WTC11 (cell line): ENCODE results near the gene RSRC1.

ENCODE experiments used
- ATF2 ChIP-seq: sonication (generic); formaldehyde crosslinking; IDR thresholded peaks from 2 replicates; pipeline ENCODE4 v1.8.1; 2022; ENCODE audit warnings: low read depth, missing genetic modification reagents, borderline replicate concordance
- CTCF ChIP-seq: fragments of 200-600 bp; IDR thresholded peaks from 2 replicates; pipeline ENCODE4 v1.8.0; 2022; ENCODE audit warnings: antibody characterized with exemption
- NFYB ChIP-seq: sonication (generic); formaldehyde crosslinking; conservative IDR thresholded peaks from 2 replicates; pipeline ENCODE4 v1.8.0; 2022; ENCODE audit warnings: low read depth, missing genetic modification reagents
- NR1H2 ChIP-seq: sonication (generic); formaldehyde crosslinking; IDR thresholded peaks from 2 replicates; pipeline ENCODE4 v1.9.0; 2021; ENCODE audit warnings: mild to moderate bottlenecking, moderate library complexity, missing genetic modification reagents
- TF ChIP-seq, protein P1 (sequence below): sonication (generic); formaldehyde crosslinking; IDR thresholded peaks from 2 replicates; pipeline ENCODE4 v1.8.0; 2022; ENCODE audit warnings: mild to moderate bottlenecking, missing genetic modification reagents

DNA sequence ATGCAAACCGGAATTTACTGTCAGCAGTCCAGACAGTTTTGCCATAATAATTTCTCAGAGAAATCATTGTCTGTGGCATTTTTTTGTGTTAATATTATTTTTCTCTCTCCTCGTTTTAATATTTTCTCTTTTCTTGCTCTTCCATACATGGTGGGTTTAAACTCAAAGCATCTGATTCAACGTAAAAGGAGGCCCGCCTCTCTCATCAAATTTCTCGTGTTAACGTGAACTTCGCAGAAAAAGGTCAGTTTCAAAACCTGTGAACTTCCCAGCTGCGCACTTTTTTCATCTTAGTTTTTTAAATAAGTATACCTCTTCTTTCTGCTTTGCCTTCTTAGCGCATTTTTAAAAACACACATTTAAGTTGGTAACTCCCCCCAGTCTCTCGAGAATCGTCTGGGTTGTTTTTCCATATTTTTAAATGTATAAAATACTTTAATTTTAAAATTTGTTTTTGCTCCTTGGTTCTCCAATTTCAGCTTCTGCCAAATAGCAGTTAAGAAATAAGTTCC, 12.8 kb upstream of the RSRC1 start:
- TF ChIP-seq ATF2 (CRISPR knock-in tag) (no peak), NR1H2 (no peak), CTCF (no peak), NFYB (CRISPR knock-in tag) (no peak)
- TF ChIP-seq, protein P1, sequence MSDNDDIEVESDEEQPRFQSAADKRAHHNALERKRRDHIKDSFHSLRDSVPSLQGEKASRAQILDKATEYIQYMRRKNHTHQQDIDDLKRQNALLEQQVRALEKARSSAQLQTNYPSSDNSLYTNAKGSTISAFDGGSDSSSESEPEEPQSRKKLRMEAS (CRISPR knock-in tag) = no peak
